NCI-H82 treated with DMSO at 0.1 percent for 48 hours (cell line): Measurements from ENCODE around the gene ANXA1.

Experiments used
- DNase-seq: peaks from one replicate; lab custom pipeline; 2025; ENCODE audit not compliant: unreplicated experiment; lab: John Stamatoyannopoulos, UW

The ANXA1 gene

GRCh38 chr9:73137914-73138313, 13.8 kb upstream of the ANXA1 start:
- no peak for DNase-seq

- DNase-seq = no peak
These were observed 13.1 kb upstream of the ANXA1 start for GRCh38 chr9:73138516-73138915.

GRCh38 chr9:73141282-73141681, 10.4 kb upstream of the ANXA1 start:
- no peak for DNase-seq

GRCh38 chr9:73143711-73144328, 7.8 kb upstream of the ANXA1 start:
- DNase-seq = no peak

GRCh38 chr9:73146111-73146815, 5.4 kb upstream of the ANXA1 start:
- DNase-seq = no peak

GRCh38 chr9:73148447-73148937, 3.2 kb upstream of the ANXA1 start:
- no peak for DNase-seq

- no peak for DNase-seq
These were observed 2.1 kb upstream of the ANXA1 start for GRCh38 chr9:73149371-73150067.

GRCh38 chr9:73152543-73152844, 829 bp downstream of the ANXA1 start:
- DNase-seq = no peak

- no peak for DNase-seq
These were observed 1.3 kb downstream of the ANXA1 start for GRCh38 chr9:73152953-73153352.

- DNase-seq = no peak
These were observed 2.1 kb downstream of the ANXA1 start for GRCh38 chr9:73153793-73154227.

GRCh38 chr9:73154271-73154670, 2.6 kb downstream of the ANXA1 start:
- DNase-seq = no peak

GRCh38 chr9:73154722-73155121, 3.1 kb downstream of the ANXA1 start:
- DNase-seq = no peak

- no peak for DNase-seq
These were observed 3.7 kb downstream of the ANXA1 start for GRCh38 chr9:73155377-73155776.

GRCh38 chr9:73155968-73156864, 4.6 kb downstream of the ANXA1 start:
- DNase-seq = no peak

GRCh38 chr9:73156865-73157187, 5.2 kb downstream of the ANXA1 start:
- DNase-seq = no peak

- DNase-seq = no peak
These were observed 6.1 kb downstream of the ANXA1 start for GRCh38 chr9:73157811-73158210.

GRCh38 chr9:73158723-73159122, 7.1 kb downstream of the ANXA1 start:
- no peak for DNase-seq

- DNase-seq = no peak
These were observed 9.2 kb downstream of the ANXA1 start for GRCh38 chr9:73160868-73161267.

GRCh38 chr9:73162987-73163768, 11.5 kb downstream of the ANXA1 start:
- no peak for DNase-seq

GRCh38 chr9:73165911-73166310, 14.2 kb downstream of the ANXA1 start:
- DNase-seq = no peak

- DNase-seq = no peak
These were observed 14.8 kb downstream of the ANXA1 start for GRCh38 chr9:73166468-73166867.
